GM12891 (cell line): Measurements from ENCODE around the gene ATP6AP2.

Experiments
- POLR2A ChIP-seq: IDR thresholded peaks from 2 replicates; pipeline ENCODE4 v1.6.1; 2011; ENCODE audit warnings: low read depth, low read length, control low read depth
- TAF1 ChIP-seq: IDR thresholded peaks from 2 replicates; pipeline ENCODE4 v1.6.1; 2011; ENCODE audit warnings: low read depth, low read length, control low read depth

- TF ChIP-seq POLR2A: no peak
- TF ChIP-seq TAF1: no peak
Observed at GRCh38 chrX:40628506-40628905, 47.7 kb downstream of the ATP6AP2 start.
